Measurements from ENCODE around the gene NME7.

DNA sequence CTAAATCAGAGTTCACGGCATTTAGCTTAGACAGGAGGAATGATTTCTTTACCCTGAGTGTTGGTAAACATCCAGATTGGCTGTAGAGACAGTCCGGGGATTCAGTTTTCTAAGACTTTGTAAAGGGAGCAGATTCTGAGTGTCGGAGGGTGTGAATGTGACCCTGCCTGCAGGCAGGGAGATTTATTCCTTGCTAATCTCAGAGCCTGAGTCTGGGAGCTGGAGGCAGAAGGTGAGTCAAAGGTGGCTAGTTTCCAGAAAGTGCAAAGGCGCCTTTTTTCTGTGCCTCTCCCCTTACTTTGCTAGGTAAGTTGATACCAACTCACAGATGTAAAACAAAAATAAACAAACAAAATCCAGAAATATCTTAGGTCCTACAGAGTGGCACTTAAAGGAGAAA is 249.4 kb downstream of the NME7 start:
- TF ChIP-seq, protein P1, sequence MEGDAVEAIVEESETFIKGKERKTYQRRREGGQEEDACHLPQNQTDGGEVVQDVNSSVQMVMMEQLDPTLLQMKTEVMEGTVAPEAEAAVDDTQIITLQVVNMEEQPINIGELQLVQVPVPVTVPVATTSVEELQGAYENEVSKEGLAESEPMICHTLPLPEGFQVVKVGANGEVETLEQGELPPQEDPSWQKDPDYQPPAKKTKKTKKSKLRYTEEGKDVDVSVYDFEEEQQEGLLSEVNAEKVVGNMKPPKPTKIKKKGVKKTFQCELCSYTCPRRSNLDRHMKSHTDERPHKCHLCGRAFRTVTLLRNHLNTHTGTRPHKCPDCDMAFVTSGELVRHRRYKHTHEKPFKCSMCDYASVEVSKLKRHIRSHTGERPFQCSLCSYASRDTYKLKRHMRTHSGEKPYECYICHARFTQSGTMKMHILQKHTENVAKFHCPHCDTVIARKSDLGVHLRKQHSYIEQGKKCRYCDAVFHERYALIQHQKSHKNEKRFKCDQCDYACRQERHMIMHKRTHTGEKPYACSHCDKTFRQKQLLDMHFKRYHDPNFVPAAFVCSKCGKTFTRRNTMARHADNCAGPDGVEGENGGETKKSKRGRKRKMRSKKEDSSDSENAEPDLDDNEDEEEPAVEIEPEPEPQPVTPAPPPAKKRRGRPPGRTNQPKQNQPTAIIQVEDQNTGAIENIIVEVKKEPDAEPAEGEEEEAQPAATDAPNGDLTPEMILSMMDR (IDR thresholded peaks at IDR 0.05) = no peak
- TF ChIP-seq POLR2A (IDR thresholded peaks at IDR 0.05) = no peak
